ENCODE results near the gene FAM216A. TPM values are rescaled to one million over a fixed set of nuclear protein-coding genes. Genes with fewer than 3 reads are reported as not detected.
"Not testable (repeated sequence)": the region's sequence is repeated elsewhere in the genome, so short reads cannot be mapped to it uniquely, and the experiment has no call there.

Gene FAM216A
- polyA plus RNA-seq, 6 donors from 2014 or later: 8.9 to 17.9 (median 15.6) TPM

- Mint-ChIP-seq H3K9me3 (no peaks in the 10 kb centered on the region), H3K4me3 (peak overlapping the region in 1 of 8 donors; percentile 27), H3K36me3 (peaks cover 11 to 12% of the 10 kb centered on the region in 2 donors), H3K27me3 (no peaks in the 10 kb centered on the region), H3K27ac (no peak overlapping the region), H3K4me1 (peaks cover 29 to 57% (median 42%) of the 10 kb centered on the region in 3 donors)
- ATAC-seq (ENCODE audit: low read depth in 2 of 2) (no peak), DNase-seq (no peak)
These were observed 14.9 kb upstream of the FAM216A start for GRCh38 chr12:110453569-110454296.

- H3K27ac Mint-ChIP-seq: peak overlapping the region in 3 of 6 donors; percentile 5 to 65 (median 42)
- H3K36me3 Mint-ChIP-seq: peaks cover 0 to 18% of the 10 kb centered on the region in 2 donors
- DNase-seq (no peak), ATAC-seq (ENCODE audit: low read depth in 2 of 2) (no peak)
- H3K9me3 Mint-ChIP-seq: no peaks in the 10 kb centered on the region
- H3K4me1 Mint-ChIP-seq: peaks cover 22 to 49% (median 25%) of the 10 kb centered on the region in 3 donors
- H3K27me3 Mint-ChIP-seq: no peaks in the 10 kb centered on the region
- peak overlapping the region in 4 of 8 donors; percentile 10 to 56 (median 30) for H3K4me3 Mint-ChIP-seq
These were observed 9.9 kb upstream of the FAM216A start for GRCh38 chr12:110458756-110459155.

DNA sequence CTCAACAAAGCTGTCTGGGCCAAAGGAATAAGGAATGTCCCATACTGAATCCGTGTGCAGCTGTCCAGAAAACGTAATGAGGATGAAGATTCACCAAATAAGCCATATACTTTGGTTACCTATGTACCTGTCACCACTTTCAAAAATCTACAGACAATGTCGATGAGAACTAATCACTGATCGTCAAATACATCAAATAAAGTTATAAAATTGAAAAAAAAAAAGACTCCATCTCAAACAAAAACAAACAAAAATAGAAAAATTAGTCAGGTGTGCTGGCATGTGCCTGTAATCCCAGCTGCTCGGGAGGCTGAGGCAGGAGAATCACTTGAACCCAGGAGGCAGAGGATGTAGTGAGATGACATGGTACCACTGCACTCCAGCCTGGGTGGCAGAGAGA is 7.5 kb upstream of the FAM216A start:
- not testable (repeated sequence) for H3K27ac Mint-ChIP-seq; H3K9me3 Mint-ChIP-seq; DNase-seq; ATAC-seq (ENCODE audit: low read depth in 2 of 2); H3K27me3 Mint-ChIP-seq
- Mint-ChIP-seq H3K4me1 (peaks cover 14 to 57% (median 27%) of the 10 kb centered on the region in 3 donors), H3K36me3 (peaks cover 0 to 26% of the 10 kb centered on the region in 2 donors), H3K4me3 (peak overlapping the region in 1 of 8 donors; percentile 11)

- peak overlapping the region in 2 of 8 donors; percentile 51 to 79 for H3K4me3 Mint-ChIP-seq
- H3K36me3 Mint-ChIP-seq: peaks cover 9 to 15% of the 10 kb centered on the region in 2 donors
- no peak overlapping the region for H3K27ac Mint-ChIP-seq
- no peaks in the 10 kb centered on the region for H3K9me3 Mint-ChIP-seq
- DNase-seq: no peak
- H3K27me3 Mint-ChIP-seq: no peaks in the 10 kb centered on the region
- peaks cover 30 to 67% (median 34%) of the 10 kb centered on the region in 3 donors for H3K4me1 Mint-ChIP-seq
- no peak for ATAC-seq (ENCODE audit: low read depth in 2 of 2)
These were observed 3.6 kb upstream of the FAM216A start for GRCh38 chr12:110465024-110465423.

DNA sequence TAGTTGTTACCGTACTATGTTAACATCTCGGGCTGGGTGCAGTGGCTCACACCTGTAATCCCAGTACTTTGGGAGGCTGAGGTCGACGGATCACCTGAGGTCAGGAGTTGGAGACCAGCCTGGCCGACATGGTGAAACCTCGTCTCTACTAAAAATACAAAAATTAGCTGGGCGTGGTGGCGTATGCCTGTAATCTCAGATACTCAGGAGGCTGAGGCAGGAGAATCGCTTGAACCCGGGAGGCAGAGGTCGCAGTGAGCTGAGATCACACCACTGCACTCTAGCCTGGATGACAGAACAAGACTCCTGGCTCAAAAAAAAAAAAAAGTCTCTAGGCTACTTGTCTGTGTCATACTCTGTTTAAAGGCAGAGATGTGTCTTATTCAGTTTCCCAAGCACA is 2.9 kb upstream of the FAM216A start:
- Mint-ChIP-seq H3K36me3 (peaks cover 9 to 14% of the 10 kb centered on the region in 2 donors), H3K4me3 (peak overlapping the region in 2 of 8 donors; percentile 1 to 94), H3K4me1 (peaks cover 33 to 69% (median 34%) of the 10 kb centered on the region in 3 donors)
- H3K9me3 Mint-ChIP-seq; H3K27ac Mint-ChIP-seq; ATAC-seq (ENCODE audit: low read depth in 2 of 2); DNase-seq; H3K27me3 Mint-ChIP-seq: not testable (repeated sequence)

DNA sequence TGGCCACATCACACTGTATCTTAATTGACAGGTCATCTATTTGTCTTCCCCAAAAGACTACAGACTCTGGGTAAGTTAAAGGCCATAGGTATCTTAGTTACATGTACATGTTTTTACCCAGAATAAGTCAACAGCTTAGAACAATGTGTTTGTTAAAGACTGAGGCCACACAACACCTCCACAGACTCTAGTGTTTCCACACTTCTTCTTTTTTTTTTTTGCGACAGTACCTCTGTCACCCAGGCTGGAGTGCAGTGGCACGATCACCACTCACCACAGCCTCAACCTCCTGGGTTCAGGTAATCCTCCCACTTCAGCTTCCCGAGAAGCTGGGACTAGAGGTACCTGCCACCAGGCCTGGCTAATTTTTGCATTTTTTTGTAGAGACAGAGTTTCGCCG is 1.9 kb upstream of the FAM216A start:
- ATAC-seq (ENCODE audit: low read depth in 2 of 2) (no peak), DNase-seq (no peak)
- Mint-ChIP-seq H3K27ac (peak overlapping the region in 1 of 6 donors; percentile 95), H3K27me3 (no peaks in the 10 kb centered on the region), H3K36me3 (peaks cover 9 to 14% of the 10 kb centered on the region in 2 donors), H3K9me3 (no peaks in the 10 kb centered on the region), H3K4me3 (peak overlapping the region; percentile 16 to 100 (median 95)), H3K4me1 (peaks cover 33 to 63% (median 34%) of the 10 kb centered on the region in 3 donors)

- ATAC-seq (ENCODE audit: low read depth in 2 of 2): no peak
- peaks cover 28 to 59% (median 29%) of the 10 kb centered on the region in 3 donors for H3K4me1 Mint-ChIP-seq
- H3K9me3 Mint-ChIP-seq: no peaks in the 10 kb centered on the region
- H3K27me3 Mint-ChIP-seq: no peaks in the 10 kb centered on the region
- peak overlapping the region; percentile 95 to 99 (median 97) for H3K27ac Mint-ChIP-seq
- no peak for DNase-seq
- peak overlapping the region; percentile 94 to 100 (median 98) for H3K4me3 Mint-ChIP-seq
- H3K36me3 Mint-ChIP-seq: peaks cover 9% of the 10 kb centered on the region in 2 donors
These were observed 815 bp upstream of the FAM216A start for GRCh38 chr12:110467847-110468213.

DNA sequence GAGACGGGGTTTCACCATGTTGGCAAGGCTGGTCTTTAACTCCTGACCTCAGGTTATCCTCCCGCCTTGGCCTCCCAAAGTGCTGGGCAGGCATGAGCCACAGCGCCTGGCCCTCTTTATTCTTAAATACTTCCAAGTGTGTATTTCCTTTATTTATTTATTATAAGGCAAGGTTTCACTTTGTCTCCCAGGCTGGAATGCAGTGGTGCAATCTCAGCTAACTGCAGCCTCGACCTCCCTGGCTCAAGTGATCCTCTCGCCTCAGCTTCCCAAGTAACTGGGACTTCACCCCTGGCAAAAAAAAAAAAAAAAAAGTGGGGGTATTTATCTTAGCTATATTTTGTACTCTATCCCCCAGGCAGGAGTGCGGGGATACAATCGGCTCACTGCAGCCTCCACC is 6.8 kb downstream of the FAM216A start:
- ATAC-seq (ENCODE audit: low read depth in 2 of 2) (no peak), DNase-seq (no peak)
- Mint-ChIP-seq H3K9me3 (no peaks in the 10 kb centered on the region), H3K27ac (no peak overlapping the region), H3K4me3 (no peak overlapping the region), H3K27me3 (no peaks in the 10 kb centered on the region), H3K4me1 (peaks cover 0 to 6% (median 3%) of the 10 kb centered on the region in 3 donors), H3K36me3 (peaks cover 0 to under 1% of the 10 kb centered on the region in 2 donors)

- H3K27me3 Mint-ChIP-seq: no peaks in the 10 kb centered on the region
- peak overlapping the region in 5 of 8 donors; percentile 26 to 97 (median 40) for H3K4me3 Mint-ChIP-seq
- H3K36me3 Mint-ChIP-seq: peaks cover 7 to 11% of the 10 kb centered on the region in 2 donors
- ATAC-seq (ENCODE audit: low read depth in 2 of 2) (no peak), DNase-seq (no peak)
- peak overlapping the region in 4 of 6 donors; percentile 3 to 89 (median 34) for H3K27ac Mint-ChIP-seq
- H3K9me3 Mint-ChIP-seq: peaks cover 0 to 4% (median 0%) of the 10 kb centered on the region in 7 donors
- peaks cover 19 to 37% (median 29%) of the 10 kb centered on the region in 3 donors for H3K4me1 Mint-ChIP-seq
These were observed 30.5 kb downstream of the FAM216A start for GRCh38 chr12:110498984-110499706.

DNA sequence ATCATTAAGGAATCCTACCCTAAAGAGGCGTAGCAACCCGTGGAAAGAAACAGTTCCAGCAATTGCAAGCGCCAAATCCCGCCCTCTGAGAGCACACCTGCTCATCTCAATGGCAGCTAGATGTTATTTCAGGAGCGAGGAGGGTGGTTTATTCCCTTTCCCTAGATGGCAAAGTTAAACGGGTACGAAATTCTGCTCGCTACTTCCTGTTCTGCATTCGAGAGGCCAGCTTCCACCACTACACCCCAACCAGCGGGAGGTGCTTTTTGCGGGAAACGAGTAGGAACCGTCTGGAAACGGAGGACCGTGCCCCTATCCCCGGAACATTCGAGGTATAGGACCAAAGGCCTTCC is 32.7 kb downstream of the FAM216A start:
- peak overlapping the region; percentile 87 to 99 (median 98) for H3K4me3 Mint-ChIP-seq
- peaks cover 0 to 7% of the 10 kb centered on the region in 2 donors for H3K36me3 Mint-ChIP-seq
- peak overlapping the region; percentile 91 to 99 (median 95) for H3K27ac Mint-ChIP-seq
- peaks cover 0 to 4% (median 0%) of the 10 kb centered on the region in 7 donors for H3K9me3 Mint-ChIP-seq
- DNase-seq (no peak), ATAC-seq (ENCODE audit: low read depth in 2 of 2) (peak; percentile 1 to 3)
- H3K4me1 Mint-ChIP-seq: peaks cover 19 to 37% (median 29%) of the 10 kb centered on the region in 3 donors
- H3K27me3 Mint-ChIP-seq: no peaks in the 10 kb centered on the region

GRCh38 chr12:110501752-110502738 is 33.4 kb downstream of the FAM216A start, which contains the start of the genes RAD9B and VPS29:
Gene RAD9B (plus strand): TSS chr12:110502331. CDS start chr12:110502338, 7 bp downstream.
Gene VPS29 (minus strand): TSS chr12:110502111. CDS start chr12:110502051, 60 bp downstream.
- ATAC-seq (ENCODE audit: low read depth in 2 of 2): peak; percentile 92 to 93
- H3K36me3 Mint-ChIP-seq: peaks cover 0 to 7% of the 10 kb centered on the region in 2 donors

GRCh38 chr12:110503432-110503831 is 34.8 kb downstream of the FAM216A start:
- ATAC-seq (ENCODE audit: low read depth in 2 of 2) (no peak), DNase-seq (no peak)
- Mint-ChIP-seq H3K36me3 (peaks cover 0 to 7% of the 10 kb centered on the region in 2 donors), H3K4me3 (peak overlapping the region in 2 of 8 donors; percentile 63 to 68), H3K4me1 (peaks cover 19 to 37% (median 29%) of the 10 kb centered on the region in 3 donors), H3K27me3 (no peaks in the 10 kb centered on the region), H3K9me3 (peaks cover 0 to 4% (median 0%) of the 10 kb centered on the region in 7 donors), H3K27ac (peak overlapping the region in 2 of 6 donors; percentile 59 to 80)

More at GRCh38 chr12:110501752-110502738, 33.4 kb downstream of the FAM216A start, which contains the start of the genes RAD9B and VPS29:
- peak; percentile 99 for DNase-seq
- peak within 1 kb of the TSS; percentile 91 to 99 (median 96) for H3K27ac Mint-ChIP-seq
- no peaks in the 10 kb centered on the region for H3K27me3 Mint-ChIP-seq
- peaks cover 19 to 37% (median 29%) of the 10 kb centered on the region in 3 donors for H3K4me1 Mint-ChIP-seq
- H3K9me3 Mint-ChIP-seq: peaks cover 0 to 4% (median 0%) of the 10 kb centered on the region in 7 donors
- H3K4me3 Mint-ChIP-seq: peak within 1 kb of the TSS; percentile 87 to 99 (median 98)

Measured in naive B cell (primary cell).